GM12878 (cell line): ENCODE measurements around the gene STRA6. TPM values are rescaled to one million over a fixed set of nuclear protein-coding genes. Genes with fewer than 3 reads are reported as not detected.

Experiments used
- ATAC-seq: fragments of 200-7000 bp; cut with Tn5 transposase; 3 replicates; pipeline ENCODE4 v1.9.1; 2020; ENCODE audit warnings: mild to moderate bottlenecking, moderate library complexity
- BruUV-seq: library from RNA; stranded (reverse); fragments of 400-500 nt; replicated peaks from 2 replicates; lab custom pipeline; 2021; lab: Mats Ljungman, UMichigan
- CTCF ChIA-PET: fragments of 300-600 bp; sonication (Branson Sonifier 250); formaldehyde crosslinking; extraction: SDS; loops from one replicate; lab custom pipeline; 2021; ENCODE audit warnings: inconsistent platforms; lab: Yijun Ruan, JAX
- POLR2A ChIA-PET: fragments of 350-600 bp; formaldehyde crosslinking; extraction: SDS; loops from one replicate; lab custom pipeline; 2021; ENCODE audit warnings: inconsistent platforms; lab: Charles Lee
- RAD21 ChIA-PET: fragments of 300-600 bp; sonication (Branson Sonifier 250); formaldehyde crosslinking; loops from one replicate; lab custom pipeline; 2023; ENCODE audit warnings: antibody characterized with exemption; ENCODE audit not compliant: unreplicated experiment; lab: Charles Lee
- SMC1A ChIA-PET: fragments of 300-600 bp; sonication (Branson Sonifier 250); formaldehyde crosslinking; loops from one replicate; lab custom pipeline; 2023; ENCODE audit not compliant: unreplicated experiment, uncharacterized antibody; lab: Charles Lee
- DNase-seq: peaks from one replicate; pipeline ENCODE4 v3.0.0-alpha.2; 2011; ENCODE audit warnings: low read depth, low spot score
- FAIRE-seq: peaks from 3 replicates; lab custom pipeline; 2011; peaks lifted over from hg19 to GRCh38; lab: Jason Lieb, UNC
- H2AFZ ChIP-seq: 2 replicates; pipeline ENCODE4 v1.6.0; 2011; ENCODE audit warnings: low read depth, low read length, control low read depth; ENCODE audit not compliant: control insufficient read depth
- H3K27ac ChIP-seq: 2 replicates; pipeline ENCODE4 v1.5.1; 2011; ENCODE audit warnings: control low read depth; ENCODE audit not compliant: control insufficient read depth, insufficient read depth
- H3K27me3 ChIP-seq, 2 experiments: replicated peaks in 1 of 2; 2 replicates each; pipeline versions ENCODE4 v1.6.0 to v1.6.1; 2011; ENCODE audit warnings: low read length in 1 of 2; ENCODE audit not compliant: control insufficient read depth in 2 of 2, insufficient read depth in 2 of 2
- H3K36me3 ChIP-seq, 2 experiments: 2 replicates each; pipeline ENCODE4 v1.5.1; 2011; ENCODE audit warnings: low read length in 1 of 2; ENCODE audit not compliant: control insufficient read depth in 2 of 2, insufficient read depth in 2 of 2
- H3K4me1 ChIP-seq: 2 replicates; pipeline ENCODE4 v1.6.1; 2011; ENCODE audit warnings: mild to moderate bottlenecking, low read length, moderate library complexity, mixed read lengths; ENCODE audit not compliant: control insufficient read depth, insufficient read depth
- H3K4me2 ChIP-seq: 2 replicates; pipeline ENCODE4 v1.6.0; 2011; ENCODE audit warnings: control low read depth; ENCODE audit not compliant: control insufficient read depth, insufficient read depth
- H3K4me3 ChIP-seq: fragments of 200-600 bp; sonication (generic); 2 replicates; pipeline ENCODE4 v1.5.1; 2016
- H3K79me2 ChIP-seq: 2 replicates; pipeline ENCODE4 v1.6.0; 2011; ENCODE audit warnings: low read length; ENCODE audit not compliant: control insufficient read depth, insufficient read depth
- H3K9ac ChIP-seq: 2 replicates; pipeline ENCODE4 v1.8.0; 2011; ENCODE audit warnings: low read length, control low read depth, mixed read lengths; ENCODE audit not compliant: control insufficient read depth, insufficient read depth
- H3K9me3 ChIP-seq: replicated peaks from 3 replicates; pipeline ENCODE4 v1.5.1; 2011; ENCODE audit warnings: mild to moderate bottlenecking, low read length; ENCODE audit not compliant: control insufficient read depth, insufficient read depth
- H4K20me1 ChIP-seq: 2 replicates; pipeline ENCODE4 v1.6.0; 2011; ENCODE audit not compliant: control insufficient read depth, insufficient read depth
- CREB1 ChIP-seq: IDR thresholded peaks from 2 replicates; pipeline ENCODE4 v1.6.1; 2012; ENCODE audit warnings: low read depth, mild to moderate bottlenecking, inconsistent platforms
- CREM ChIP-seq: IDR thresholded peaks from 2 replicates; pipeline ENCODE4 v1.6.1; 2014; ENCODE audit warnings: antibody characterized with exemption, low read depth
- KAT2A ChIP-seq: conservative IDR thresholded peaks from 2 replicates; pipeline ENCODE4 v1.6.1; 2011; ENCODE audit warnings: low read depth, low read length; ENCODE audit not compliant: control insufficient read depth
- NR2F1 ChIP-seq: fragments of 450-650 bp; conservative IDR thresholded peaks from 2 replicates; pipeline ENCODE4 v1.6.1; 2017; ENCODE audit warnings: mild to moderate bottlenecking
- SIN3A ChIP-seq: IDR thresholded peaks from 2 replicates; pipeline ENCODE4 v1.6.1; 2012; ENCODE audit warnings: low read depth, low read length, improper control_type of control experiment
- STAT3 ChIP-seq: IDR thresholded peaks from 2 replicates; pipeline ENCODE4 v1.6.1; 2011; ENCODE audit warnings: low read depth, low read length, improper control_type of control experiment
- YY1 ChIP-seq: IDR thresholded peaks from 2 replicates; pipeline ENCODE4 v1.6.1; 2011; ENCODE audit warnings: low read depth, mild to moderate bottlenecking, low read length
- ZZZ3 ChIP-seq: IDR thresholded peaks from 2 replicates; pipeline ENCODE4 v1.6.1; 2011; ENCODE audit warnings: low read depth; ENCODE audit not compliant: control insufficient read depth, insufficient read length
- WGBS: methylation state at CpG from one replicate; pipeline ENCODE4 v1.1.6; 2016; ENCODE audit warnings: low lambda C conversion rate; ENCODE audit not compliant: insufficient replicate concordance, insufficient coverage; ENCODE audit errors: missing lambda C conversion rate; 5-methylcytosine and 5-hydroxymethylcytosine counted together
- in situ Hi-C: fragments of 300-500 bp; cut with MboI; formaldehyde crosslinking; loops from 9 replicates; pipeline ENCODE4 v1.14.3; 2018; ENCODE audit warnings: mixed read lengths
- intact Hi-C: fragments of 100-400 bp; cut with micrococcal nuclease; formaldehyde crosslinking; loops from one replicate; pipeline ENCODE4 v1.14.2; 2022; ENCODE audit not compliant: unreplicated experiment
- polyA plus RNA-seq, 11 experiments: library from polyadenylated mRNA; depleted of rRNA in 4 of 11; unstranded in 6 of 11; stranded (reverse) in 5 of 11; fragments of >200 nt; fragmentation: Nextera tagmentation in 4 of 11; fragmentation: Illumina TruSeq in 1 of 11; extraction: Ambion mirVana in 4 of 11; extraction: Trizol in 1 of 11; gene quantifications; 1 replicate in 1 of 11; 2 replicates in 10 of 11; pipeline versions ENCODE4 v1.2.1 to v1.2.3, GENCODE V29; 2011 to 2016; ENCODE audit warnings: inconsistent platforms in 2 of 11, missing spikeins in 2 of 11, low read depth in 1 of 11
- total RNA-seq, 4 experiments: library from RNA; depleted of rRNA in 3 of 4; stranded (reverse); fragments of >200 nt in 3 of 4; fragmentation: Illumina TruSeq in 1 of 4; extraction: Trizol in 1 of 4; gene quantifications; 2 replicates each; pipeline versions ENCODE4 v1.2.1 to v1.2.3, GENCODE V29; 2013 to 2021
- TF ChIP-seq, protein P1 (sequence below): IDR thresholded peaks from 2 replicates; pipeline ENCODE4 v1.6.1; 2011; ENCODE audit warnings: low read depth, mild to moderate bottlenecking, low read length, moderate library complexity, borderline replicate concordance; ENCODE audit errors: extremely low read depth
- TF ChIP-seq, protein P2 (sequence below): IDR thresholded peaks from 2 replicates; pipeline ENCODE4 v1.6.1; 2012; ENCODE audit warnings: low read depth, low read length, improper control_type of control experiment
- TF ChIP-seq, protein P3 (sequence below): fragments of 450-650 bp; IDR thresholded peaks from 2 replicates; pipeline ENCODE4 v1.6.1; 2017; ENCODE audit warnings: borderline replicate concordance

Gene STRA6
- total and polyA plus RNA-seq, 10 of the 15 experiments (the other 5 are each of a cell fraction or from before 2014, with no cell fraction given) = 0.31 to 10.8 (median 5.8) TPM

DNA sequence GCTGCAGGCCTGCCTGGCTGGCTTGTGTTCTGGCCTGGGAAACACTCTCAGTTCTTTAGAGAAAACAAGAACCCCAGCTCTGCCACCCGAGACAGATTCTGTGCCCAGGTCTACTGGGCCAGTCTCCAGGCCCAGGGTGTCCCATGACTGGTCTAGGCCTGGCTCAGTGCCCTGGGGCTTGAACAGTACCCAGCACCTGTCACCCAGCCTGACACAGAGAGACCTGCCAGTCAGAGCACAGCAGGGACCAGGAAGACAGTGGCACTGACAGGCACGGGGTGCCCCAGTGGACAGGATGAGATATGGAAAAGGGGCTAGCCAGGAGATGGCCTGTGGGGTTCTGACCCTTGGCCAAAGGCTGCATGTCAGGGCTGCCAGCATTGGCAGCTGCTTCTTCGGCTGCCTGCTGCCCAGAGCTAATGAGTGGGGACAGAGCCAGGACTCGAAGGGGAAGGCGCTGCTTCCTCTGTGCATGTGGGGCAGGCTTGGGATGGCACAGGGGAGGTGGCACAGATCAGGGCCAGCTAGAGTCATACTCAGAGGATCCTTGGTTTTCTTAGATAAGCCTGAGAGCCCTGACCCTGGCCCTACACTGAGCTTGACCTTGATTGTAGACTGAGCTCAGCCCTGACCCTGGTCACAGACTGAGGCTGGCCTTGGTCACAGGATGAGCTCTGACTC, 48.7 kb upstream of the STRA6 start (continued):
- TF ChIP-seq CREB1 (no peak), CREM (no peak), STAT3 (no peak), SIN3A (no peak), NR2F1 (no peak)
- TF ChIP-seq, protein P1, sequence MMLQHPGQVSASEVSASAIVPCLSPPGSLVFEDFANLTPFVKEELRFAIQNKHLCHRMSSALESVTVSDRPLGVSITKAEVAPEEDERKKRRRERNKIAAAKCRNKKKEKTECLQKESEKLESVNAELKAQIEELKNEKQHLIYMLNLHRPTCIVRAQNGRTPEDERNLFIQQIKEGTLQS = no peak
- TF ChIP-seq, protein P2, sequence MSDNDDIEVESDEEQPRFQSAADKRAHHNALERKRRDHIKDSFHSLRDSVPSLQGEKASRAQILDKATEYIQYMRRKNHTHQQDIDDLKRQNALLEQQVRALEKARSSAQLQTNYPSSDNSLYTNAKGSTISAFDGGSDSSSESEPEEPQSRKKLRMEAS = no peak
- TF ChIP-seq, protein P3, sequence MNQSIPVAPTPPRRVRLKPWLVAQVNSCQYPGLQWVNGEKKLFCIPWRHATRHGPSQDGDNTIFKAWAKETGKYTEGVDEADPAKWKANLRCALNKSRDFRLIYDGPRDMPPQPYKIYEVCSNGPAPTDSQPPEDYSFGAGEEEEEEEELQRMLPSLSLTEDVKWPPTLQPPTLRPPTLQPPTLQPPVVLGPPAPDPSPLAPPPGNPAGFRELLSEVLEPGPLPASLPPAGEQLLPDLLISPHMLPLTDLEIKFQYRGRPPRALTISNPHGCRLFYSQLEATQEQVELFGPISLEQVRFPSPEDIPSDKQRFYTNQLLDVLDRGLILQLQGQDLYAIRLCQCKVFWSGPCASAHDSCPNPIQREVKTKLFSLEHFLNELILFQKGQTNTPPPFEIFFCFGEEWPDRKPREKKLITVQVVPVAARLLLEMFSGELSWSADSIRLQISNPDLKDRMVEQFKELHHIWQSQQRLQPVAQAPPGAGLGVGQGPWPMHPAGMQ = no peak
- TF ChIP-seq, all 136 proteins: peak for 0

DNA sequence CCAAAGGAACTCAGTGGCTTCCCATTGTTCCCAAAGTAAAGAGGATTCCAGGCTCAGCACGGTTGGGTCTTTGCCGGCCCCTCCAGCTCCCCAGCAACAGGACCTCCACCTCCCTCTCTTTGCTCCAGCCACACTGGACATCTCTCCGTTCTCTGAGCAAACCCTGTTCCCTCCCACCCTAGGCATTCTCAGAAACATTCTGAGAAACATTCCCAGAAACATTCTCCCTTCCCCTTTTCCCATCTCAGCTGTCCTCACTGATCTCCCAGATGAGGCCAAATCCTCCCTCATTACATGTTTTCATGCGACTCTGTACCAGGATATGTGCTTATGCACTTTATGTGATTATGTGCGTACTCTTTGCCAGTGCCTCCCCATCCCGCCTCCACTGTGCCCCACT, 47.7 kb upstream of the STRA6 start:
- TF ChIP-seq YY1 (no peak), KAT2A (no peak), ZZZ3 (no peak), CREB1 (no peak)
- Histone ChIP-seq H3K9me3 (no peaks in the 10 kb centered on the region), H2AFZ (no peak overlapping the region), H4K20me1 (no peaks in the 10 kb centered on the region), H3K9ac (no peak overlapping the region), H3K4me2 (no peak overlapping the region), H3K4me3 (no peak overlapping the region), H3K36me3 (no peaks in the 10 kb centered on the region), H3K27ac (no peak overlapping the region), H3K27me3 (no peaks in the 10 kb centered on the region), H3K79me2 (no peaks in the 10 kb centered on the region), H3K4me1 (no peaks in the 10 kb centered on the region; the same call in 1 of the 2 replicates)
- intact Hi-C loops = no loop called here
- FAIRE-seq = no peak
- ChIA-PET SMC1A (no interaction called here), CTCF (no interaction called here), RAD21 (no interaction called here), POLR2A (no interaction called here)
- DNase-seq = no peak
- ATAC-seq = no peak
- in situ Hi-C loops = no loop called here
- WGBS = 61% methylated on average over 5 of the region's 6 CpGs
- BruUV-seq = no TSS peak
